GM19455 (cell line): ENCODE results near the gene VAV2.

Source experiments
- ATAC-seq: cut with Tn5 transposase; IDR thresholded peaks from one replicate; pipeline ENCODE4 v1.9.1; 2021; ENCODE audit not compliant: unreplicated experiment

VAV2 gene

DNA sequence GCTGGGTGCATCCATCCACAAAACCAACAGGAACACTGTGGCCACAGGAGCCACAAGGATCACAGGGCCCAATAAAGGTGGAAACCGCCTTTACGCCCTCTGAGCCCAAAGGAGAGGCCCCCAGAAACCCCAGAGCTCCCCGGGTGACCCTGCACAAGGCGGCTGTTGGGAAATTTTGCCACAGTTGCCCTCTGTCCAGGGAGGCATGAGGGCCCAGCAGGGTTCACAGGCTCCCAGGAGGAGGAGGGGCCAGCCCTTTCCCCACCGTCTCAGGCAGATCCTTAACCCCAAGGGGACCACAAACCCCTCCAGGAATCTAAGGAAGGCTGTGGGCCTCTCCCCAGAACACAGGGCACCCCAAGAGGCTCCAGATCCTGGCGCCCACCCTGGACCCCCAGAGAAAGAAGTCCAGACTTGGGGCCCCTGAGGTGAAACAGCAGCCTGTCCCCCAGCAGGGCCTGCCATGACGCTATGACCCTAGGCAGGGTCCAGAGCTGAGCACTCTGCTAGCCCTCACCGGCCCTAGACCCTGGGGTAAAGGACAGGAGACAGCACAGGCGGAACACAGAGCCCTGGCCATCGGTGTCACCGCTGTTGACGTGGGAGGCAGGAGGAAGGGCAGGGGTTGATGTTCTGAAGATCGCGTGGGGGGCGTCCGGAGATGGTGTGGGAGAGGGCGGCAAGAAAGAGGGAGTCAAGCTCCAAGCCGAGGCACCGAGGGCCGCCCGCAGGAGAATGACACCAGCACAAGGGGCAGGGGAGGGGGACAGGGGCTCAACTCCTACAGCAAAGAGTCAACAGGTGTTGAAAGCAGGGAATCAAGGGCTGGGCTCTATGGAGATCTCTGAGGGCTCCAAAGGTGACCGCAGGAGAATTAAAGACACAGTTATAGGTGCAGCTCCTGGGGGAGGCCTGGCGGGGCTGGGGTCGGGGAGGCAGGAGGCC lies 97.5 kb downstream of the VAV2 start:
- ATAC-seq = no peak

GRCh38 chr9:133893191-133893994 lies 98.7 kb downstream of the VAV2 start:
- ATAC-seq = no peak

- no peak for ATAC-seq
Observed at GRCh38 chr9:133892193-133892920, 99.8 kb downstream of the VAV2 start.

GRCh38 chr9:133891741-133892140 lies 100.4 kb downstream of the VAV2 start:
- ATAC-seq = no peak

- no peak for ATAC-seq
Observed at GRCh38 chr9:133890583-133890982, 101.5 kb downstream of the VAV2 start.

GRCh38 chr9:133889584-133890301 lies 102.4 kb downstream of the VAV2 start:
- ATAC-seq = no peak

DNA sequence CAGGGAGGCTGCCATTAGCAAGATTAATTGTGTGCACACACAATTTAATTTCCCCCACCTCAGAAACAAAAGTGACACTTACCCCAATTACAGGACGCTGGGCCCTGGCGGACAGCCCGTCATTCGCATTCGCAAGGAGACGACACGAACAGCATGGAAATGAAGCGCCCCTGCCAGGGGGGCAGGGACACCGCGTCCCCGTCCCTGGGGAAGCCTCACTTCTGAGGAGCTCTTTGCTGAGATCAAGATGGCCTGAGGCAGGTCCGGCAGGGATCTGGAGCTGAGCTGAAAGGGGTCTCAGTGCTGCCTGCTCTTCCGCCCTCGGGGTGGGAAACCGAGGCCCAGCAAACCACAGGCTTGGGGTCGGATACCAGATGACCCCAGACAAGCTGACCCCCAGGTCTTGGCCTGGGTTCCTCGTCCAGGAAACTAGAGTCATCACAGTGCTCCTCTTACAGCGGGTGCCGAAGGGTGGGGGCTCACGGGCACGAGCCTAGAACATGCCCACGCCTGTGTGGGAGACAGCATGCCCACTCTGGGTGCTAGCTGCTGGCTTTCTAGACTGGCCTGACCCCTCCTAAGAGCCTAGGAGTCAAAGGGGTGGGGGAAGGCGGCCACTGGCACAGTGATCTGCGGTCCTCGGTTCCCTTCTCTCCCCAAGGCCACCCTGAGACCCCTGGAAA lies 103.2 kb downstream of the VAV2 start:
- ATAC-seq = no peak

- no peak for ATAC-seq
Observed at GRCh38 chr9:133888048-133888808, 103.9 kb downstream of the VAV2 start.

- ATAC-seq = no peak
Observed at GRCh38 chr9:133887540-133888047, 104.5 kb downstream of the VAV2 start.

GRCh38 chr9:133886563-133887501 lies 105.3 kb downstream of the VAV2 start:
- no peak for ATAC-seq

- no peak for ATAC-seq
Observed at GRCh38 chr9:133884907-133885744, 107.0 kb downstream of the VAV2 start.

DNA sequence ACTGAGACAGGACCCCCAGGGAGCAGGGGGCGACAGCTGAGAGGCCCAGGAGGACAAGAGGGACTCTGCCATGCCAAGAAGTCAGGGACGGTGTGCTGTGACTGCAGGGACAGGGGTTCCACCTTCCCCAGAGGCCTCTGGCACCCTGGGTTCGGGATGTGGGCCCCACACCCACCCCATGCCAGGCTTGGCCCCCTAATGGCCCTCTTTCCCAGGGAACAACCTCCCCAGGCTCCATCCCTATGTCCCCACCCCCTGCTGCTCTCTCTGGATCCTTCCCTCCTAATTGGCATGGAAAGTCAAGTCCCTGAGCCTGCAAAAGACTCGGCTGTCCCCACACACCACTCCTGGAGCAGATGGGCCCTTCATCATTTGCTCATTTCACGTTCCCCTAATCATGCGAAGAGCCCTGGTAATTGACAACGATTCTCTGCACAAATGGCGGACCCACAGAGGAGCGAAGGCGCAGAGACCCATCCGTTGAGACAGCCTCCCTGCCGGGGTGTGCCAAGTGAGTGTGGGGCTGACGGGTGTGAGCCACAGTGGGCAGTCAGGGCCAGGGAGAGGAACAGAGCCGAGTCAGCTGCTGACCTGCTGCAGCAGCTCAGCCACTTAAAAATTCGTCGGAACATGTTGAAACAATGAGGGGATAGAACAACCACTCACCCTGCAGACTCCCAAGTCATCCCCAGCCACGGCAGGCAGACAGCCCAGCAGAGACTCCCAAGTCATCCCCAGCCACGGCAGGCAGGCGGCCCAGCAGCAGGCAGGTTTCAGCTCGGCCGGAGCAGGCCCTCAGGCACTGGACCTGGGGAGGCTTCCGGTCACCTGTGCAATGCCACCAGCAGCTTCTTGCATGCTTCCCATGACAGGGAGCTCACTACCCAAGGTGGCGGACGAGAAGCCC lies 109.0 kb downstream of the VAV2 start:
- no peak for ATAC-seq

DNA sequence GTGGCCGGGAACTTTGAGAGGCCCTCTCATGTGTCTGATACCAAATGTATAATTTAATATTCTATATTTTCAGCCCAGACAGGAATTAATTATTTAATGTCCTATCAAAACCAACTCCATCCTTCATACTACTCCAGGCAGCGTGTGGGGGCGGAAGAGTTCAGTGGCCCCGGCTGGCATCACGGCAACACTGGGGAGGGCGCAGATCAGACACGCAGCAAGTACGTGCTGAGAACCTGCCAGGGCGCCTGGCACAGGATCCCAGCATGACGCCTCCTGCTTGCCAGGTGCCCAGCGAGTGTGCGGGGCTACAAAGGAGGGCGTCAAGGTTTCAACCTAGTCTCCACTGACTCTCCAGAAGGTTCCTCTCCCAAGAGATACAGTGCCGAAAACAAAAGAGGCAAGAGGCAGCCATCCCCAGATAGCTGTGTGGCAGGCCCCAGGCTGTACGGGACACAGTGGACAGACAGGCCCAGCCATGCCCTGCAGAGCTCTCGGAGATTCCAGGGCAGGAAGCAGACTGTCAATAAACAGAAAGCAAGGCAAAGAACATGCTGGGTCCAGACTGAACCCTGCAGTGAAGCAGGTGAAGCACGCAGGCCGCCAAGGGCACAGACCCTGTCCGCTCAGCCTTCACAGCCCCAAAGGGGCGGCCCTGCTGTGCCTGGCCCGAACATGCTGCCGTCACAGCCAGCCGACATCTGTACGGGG lies 110.3 kb downstream of the VAV2 start:
- ATAC-seq = no peak

DNA sequence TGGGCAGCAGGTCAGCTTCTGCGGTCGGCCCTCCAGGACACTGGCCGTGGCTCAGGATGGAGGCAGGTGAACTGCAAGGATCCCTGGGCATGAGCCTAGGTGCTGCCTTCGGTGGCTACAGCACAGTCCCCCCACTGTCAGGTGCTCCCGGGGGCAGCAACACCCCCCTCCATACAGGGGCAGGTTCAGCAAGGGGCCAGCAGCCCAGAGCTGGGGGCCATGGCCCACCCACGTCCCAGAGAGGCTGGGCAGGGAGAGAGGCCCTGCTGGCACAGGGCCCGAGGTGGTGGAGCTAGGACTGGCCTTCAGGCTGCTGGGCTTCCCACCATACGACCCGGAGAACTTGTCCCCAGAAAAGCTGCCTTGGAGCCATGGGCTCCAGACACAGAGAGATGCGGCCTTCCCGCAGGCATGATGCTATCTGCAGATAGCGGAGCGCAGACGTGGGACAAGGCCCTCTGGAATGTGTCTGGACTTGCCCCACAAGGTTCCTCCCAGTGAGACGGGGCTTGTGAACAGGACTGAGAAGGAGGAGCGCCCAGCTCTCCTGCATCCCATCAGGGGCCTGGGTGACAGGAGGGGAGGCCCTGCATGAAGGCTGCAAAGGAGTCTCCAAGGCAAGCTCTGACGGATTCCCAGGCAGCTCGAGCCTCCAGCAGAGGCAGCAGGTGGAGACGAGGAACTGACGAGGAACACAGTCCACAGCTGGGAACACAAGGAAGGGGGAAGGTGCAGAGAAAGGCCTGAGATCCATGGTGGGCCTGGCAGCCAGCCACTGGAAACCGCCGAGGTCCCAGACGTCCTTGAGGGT lies 111.1 kb downstream of the VAV2 start:
- no peak for ATAC-seq

GRCh38 chr9:133880136-133880535 lies 112.0 kb downstream of the VAV2 start:
- ATAC-seq = no peak
